ENCODE results near the gene FOXA2.
"Not testable (repeated sequence)": the region's sequence is repeated elsewhere in the genome, so short reads cannot be mapped to it uniquely, and the experiment has no call there.

FOXA2 gene

DNA sequence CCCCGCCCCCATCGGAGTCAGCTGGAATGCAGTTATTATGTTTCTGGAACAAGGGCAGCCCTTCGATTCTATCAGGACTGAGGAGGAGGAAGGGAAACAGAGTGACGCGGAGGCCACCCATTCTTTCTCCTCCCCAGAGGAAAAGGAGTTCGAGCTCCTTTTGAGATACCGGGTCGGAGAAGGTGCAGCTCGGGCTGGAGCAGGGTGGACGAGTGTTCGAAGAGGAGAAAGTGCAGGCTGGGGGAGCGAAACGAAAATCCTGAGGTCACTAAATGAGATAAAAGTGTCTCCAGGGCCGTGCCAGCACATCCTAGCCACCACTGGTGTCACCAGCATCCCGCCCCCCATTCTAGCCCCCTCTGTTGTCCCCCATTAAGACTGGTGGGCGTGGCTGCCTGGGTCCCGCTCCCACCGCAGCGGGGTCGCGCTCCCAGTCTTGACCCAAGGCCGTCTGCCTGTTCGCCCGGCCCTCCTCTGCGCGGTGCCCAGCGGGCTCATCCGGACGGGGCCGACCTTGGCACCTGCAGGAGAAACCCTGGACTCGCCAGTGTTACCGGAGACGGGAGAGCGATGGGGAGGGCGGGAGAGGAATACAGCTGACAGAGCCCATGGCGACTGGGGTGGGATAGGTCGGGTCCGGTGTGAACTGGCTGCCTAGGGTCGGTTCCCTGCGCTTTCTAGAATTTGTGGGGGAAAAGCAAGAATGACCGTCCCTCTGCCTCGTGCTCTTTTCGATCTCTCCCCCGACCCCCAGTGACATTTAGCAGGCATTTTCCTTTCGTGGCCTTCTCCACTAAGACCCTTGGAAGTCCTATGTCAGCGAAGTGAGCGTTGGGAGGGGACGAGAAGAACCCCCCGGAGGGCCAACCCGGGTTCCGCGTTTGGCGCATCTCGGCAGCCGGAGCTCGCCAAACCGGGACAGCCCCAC, 16.2 kb downstream of the FOXA2 start:
- DNase-seq (ENCODE audit: low read depth, low spot score), result no peak

GRCh38 chr20:22566876-22567658, 17.3 kb downstream of the FOXA2 start:
- DNase-seq (ENCODE audit: low read depth, low spot score), result no peak

GRCh38 chr20:22563062-22563965, 21.1 kb downstream of the FOXA2 start:
- no peak for DNase-seq (ENCODE audit: low read depth, low spot score)

DNA sequence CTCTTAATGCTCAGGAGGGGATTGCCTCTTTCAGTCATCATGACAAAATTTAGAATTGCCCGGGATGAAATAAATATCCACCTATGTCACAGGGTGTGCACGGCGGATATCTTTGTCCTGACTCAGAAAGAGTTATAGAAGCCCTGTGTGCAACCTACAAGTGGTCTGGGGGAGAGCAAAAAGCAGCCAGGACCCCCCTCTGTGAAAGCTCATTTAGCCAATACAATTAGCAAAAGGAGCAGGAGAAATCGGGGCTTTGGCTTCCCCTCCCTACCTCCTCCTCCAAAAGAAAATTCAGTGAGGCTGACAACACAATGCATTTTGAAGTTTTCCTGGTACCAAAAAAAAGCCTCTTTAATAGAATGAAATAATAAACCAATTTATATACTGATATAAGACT, 21.8 kb downstream of the FOXA2 start:
- no peak for DNase-seq (ENCODE audit: low read depth, low spot score)

DNA sequence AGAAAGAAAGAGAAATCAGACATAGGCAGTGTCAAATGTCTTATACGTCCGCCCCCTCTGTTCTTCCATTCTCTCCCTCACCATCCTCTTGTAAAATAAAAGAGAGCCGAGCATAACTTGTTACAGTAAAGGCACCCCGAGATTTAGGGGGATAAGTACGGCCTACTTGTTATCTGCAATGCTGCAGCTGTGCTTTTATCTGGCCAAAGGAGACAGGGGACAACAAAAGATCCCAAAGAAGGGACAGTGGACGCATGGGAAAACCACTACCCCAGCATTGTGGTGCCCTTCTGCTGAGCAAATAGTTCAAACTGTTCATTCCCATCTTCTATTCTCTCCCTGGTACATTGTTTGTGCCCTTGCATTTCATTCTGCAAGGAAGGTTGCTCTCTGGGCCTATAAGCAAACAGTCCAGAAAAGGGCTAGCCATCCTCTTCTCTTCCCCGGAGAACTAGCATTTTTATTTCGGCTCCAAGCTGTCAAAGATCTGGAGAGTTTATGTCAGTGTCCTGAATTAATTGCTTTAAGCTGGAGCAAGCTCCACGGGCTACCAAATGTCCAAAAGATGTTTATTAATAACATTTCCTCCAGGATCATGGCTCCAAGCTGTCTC, 22.3 kb downstream of the FOXA2 start:
- no peak for DNase-seq (ENCODE audit: low read depth, low spot score)

GRCh38 chr20:22560817-22561216, 23.6 kb downstream of the FOXA2 start:
- no peak for DNase-seq (ENCODE audit: low read depth, low spot score)

GRCh38 chr20:22559711-22560318, 24.6 kb downstream of the FOXA2 start:
- no peak for DNase-seq (ENCODE audit: low read depth, low spot score)

- DNase-seq (ENCODE audit: low read depth, low spot score), result no peak
These were observed 26.7 kb downstream of the FOXA2 start for GRCh38 chr20:22557403-22558276.

DNA sequence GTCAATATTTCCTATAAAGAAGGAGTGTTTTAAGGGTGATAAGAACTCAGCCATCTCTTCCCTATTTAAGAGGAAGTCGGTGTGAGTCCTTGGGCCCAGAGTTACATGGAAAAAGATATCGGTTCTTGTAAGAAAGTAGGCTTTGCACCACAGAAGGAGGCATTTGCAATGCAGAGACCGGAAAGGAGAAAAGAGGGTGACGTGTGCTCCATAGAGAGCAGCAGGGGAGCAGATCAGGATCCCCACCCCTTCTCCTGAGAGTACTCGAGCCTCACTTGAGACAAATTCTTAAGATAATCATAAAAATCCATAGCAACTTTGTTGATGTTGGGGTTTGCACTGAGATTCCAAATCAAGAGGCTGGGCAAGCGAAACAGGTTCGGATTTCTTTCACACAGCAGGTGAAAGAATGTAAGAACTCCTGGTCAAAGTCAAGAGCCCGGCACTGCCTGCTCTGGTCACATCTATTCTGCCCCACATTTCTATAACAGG, 27.8 kb downstream of the FOXA2 start:
- no peak for DNase-seq (ENCODE audit: low read depth, low spot score)

- DNase-seq (ENCODE audit: low read depth, low spot score), result no peak
These were observed 28.4 kb downstream of the FOXA2 start for GRCh38 chr20:22555791-22556564.

DNA sequence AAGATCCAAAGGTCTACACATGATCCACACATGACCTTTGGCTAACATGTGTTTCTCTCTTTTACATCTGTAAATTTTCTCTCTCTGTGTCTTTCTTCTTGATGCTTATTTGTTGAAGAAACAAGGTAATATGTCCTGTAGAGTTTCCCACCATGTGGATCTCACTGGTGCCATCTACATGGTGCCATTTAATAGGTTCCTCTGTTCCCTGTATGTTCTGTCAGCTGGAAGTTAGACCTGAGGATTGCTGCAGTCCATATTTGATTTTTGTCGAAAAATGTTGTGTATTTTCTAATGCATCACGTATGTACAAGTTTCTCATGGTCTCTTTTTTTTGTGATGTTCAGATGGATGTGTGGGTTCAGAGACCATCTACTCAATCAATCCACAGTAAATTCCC, 30.0 kb downstream of the FOXA2 start:
- DNase-seq (ENCODE audit: low read depth, low spot score), result no peak

DNA sequence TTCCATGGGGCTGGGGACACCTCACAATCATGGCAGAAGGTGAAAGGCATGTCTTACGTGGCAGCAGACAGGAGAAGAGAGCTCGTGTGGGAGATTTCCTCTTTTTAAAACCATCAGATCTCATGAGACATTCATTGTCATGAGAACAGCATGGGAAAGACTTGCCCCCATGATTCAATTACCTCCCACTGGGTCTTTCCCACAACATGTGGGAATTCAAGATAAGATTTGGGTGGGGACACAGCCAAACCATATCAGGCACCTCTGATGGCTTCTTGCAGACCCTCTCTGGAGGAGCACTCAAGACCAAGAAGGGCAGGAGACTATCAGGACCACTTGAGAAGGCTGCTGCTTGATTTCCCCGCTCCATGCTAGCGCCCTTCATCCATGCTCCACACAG, 33.9 kb downstream of the FOXA2 start:
- not testable (repeated sequence) for DNase-seq (ENCODE audit: low read depth, low spot score)

DNA sequence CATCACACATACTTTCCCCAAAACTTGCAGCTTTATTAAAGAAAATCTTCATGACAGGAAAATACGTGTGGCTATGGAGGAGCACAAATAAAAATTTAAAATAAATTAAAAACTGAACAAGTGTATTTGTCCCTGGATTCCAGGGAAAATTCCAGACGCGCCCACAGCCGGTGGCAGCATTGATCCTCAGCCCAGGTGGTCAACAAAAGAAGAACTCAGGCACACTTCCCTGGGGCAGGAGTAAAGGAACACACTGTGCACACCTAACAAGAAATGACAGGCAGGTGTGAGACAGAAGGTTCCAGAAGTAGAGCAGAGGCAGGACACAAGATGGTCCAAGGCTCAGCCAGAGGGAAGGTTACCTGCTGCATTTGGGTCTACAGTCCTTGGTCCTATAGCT, 36.3 kb downstream of the FOXA2 start:
- no peak for DNase-seq (ENCODE audit: low read depth, low spot score)

DNA sequence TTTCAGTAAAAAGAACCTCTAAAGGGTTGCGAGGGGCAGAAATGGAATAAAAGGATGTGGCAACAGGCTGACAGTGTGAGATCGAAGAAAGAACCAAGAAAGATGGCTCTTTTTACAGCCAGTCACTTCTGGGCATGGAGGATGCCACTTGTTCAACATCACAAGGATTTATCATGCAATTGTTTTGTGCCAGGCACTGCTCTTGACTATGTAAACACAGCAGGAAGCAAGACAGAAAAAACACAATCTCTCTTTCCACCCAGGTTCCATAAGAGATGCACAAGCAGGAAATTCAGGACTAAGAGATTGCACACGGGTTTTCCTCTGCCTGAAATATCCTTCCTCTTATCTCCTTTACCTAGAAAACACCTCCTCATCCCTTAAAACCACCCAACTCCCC, 38.0 kb downstream of the FOXA2 start:
- DNase-seq (ENCODE audit: low read depth, low spot score), result no peak

GRCh38 chr20:22545045-22545444, 39.3 kb downstream of the FOXA2 start:
- DNase-seq (ENCODE audit: low read depth, low spot score), result no peak

DNA sequence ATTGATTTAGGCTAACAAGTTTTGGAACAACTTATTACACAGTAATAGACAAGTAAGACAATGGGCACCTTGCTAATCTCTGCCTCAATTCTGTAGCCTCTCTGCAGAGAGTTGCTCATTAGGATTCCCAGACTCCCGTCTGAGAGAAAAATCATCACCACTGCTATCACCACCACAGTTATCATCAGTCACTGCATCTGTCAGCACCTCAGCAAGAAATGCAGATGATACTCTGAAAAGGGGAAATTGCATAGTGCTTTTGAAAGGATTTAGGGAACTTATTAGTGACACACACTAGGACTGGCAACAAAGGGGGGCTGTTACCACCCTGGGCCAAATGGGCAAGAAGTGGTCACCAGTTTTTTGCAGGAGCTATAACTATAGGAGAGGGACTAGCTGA, 39.9 kb downstream of the FOXA2 start:
- no peak for DNase-seq (ENCODE audit: low read depth, low spot score)

DNA sequence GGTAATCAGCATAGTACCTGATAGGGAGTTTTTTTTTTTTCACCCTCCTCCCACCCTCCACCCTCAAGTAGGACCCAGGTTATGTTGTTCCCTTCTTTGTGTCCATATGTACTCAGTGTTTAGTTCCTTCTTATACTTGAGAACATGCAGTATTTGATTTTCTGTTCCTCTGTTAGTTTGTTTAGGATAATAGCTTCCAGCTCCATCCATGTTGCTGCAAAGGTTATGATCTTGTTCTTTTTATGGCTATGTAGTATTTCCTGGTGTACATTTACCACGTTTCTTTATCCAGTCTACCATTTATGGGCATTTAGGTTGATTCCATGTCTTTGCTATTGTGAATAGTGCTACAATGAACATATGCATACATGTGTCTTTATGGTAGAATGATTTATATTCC, 41.9 kb downstream of the FOXA2 start:
- no peak for DNase-seq (ENCODE audit: low read depth, low spot score)

- no peak for DNase-seq (ENCODE audit: low read depth, low spot score)
These were observed 43.5 kb downstream of the FOXA2 start for GRCh38 chr20:22540832-22541231.

All from smooth muscle cell of the brain vasculature (primary cell).